PC-3 (cell line): ENCODE measurements around the gene YBX2. TPM values are rescaled to one million over a fixed set of nuclear protein-coding genes. Genes with fewer than 3 reads are reported as not detected.

Experiments
- ATAC-seq: fragments of 200-7000 bp; cut with Tn5 transposase; 2 replicates; pipeline ENCODE4 v1.9.1; 2020; ENCODE audit warnings: mild to moderate bottlenecking, moderate library complexity
- BruUV-seq: library from RNA; stranded (reverse); fragments of 400-500 nt; replicated peaks from 2 replicates; lab custom pipeline; 2021; lab: Mats Ljungman, UMichigan
- CTCF ChIA-PET: fragments of 300-600 bp; sonication (Branson Sonifier 250); formaldehyde crosslinking; loops from one replicate; lab custom pipeline; 2022; ENCODE audit warnings: antibody characterized with exemption; lab: Charles Lee
- POLR2A ChIA-PET: fragments of 300-600 bp; sonication (Branson Sonifier 250); formaldehyde crosslinking; loops from one replicate; lab custom pipeline; 2022; ENCODE audit warnings: antibody characterized with exemption; ENCODE audit not compliant: unreplicated experiment; lab: Charles Lee
- DNase-seq: peaks from one replicate; pipeline ENCODE4 v3.0.0-alpha.2; 2015
- H2AFZ ChIP-seq: fragments of 300-600 bp; sonication (generic); 2 replicates; pipeline ENCODE4 v1.6.0; 2016; ENCODE audit warnings: antibody characterized with exemption, low read length
- H3F3A ChIP-seq: fragments of 300-600 bp; sonication (generic); one replicate; pipeline ENCODE4 v1.6.0; 2017; ENCODE audit warnings: antibody characterized with exemption, low read length, control low read depth, mild to moderate bottlenecking; ENCODE audit not compliant: unreplicated experiment
- H3K27ac ChIP-seq: fragments of 300-600 bp; sonication (generic); 2 replicates; pipeline ENCODE4 v1.5.1; 2016; ENCODE audit warnings: mild to moderate bottlenecking, low read length
- H3K27me3 ChIP-seq: fragments of 300-600 bp; sonication (generic); 2 replicates; pipeline ENCODE4 v1.6.1; 2016; ENCODE audit warnings: low read length, mixed read lengths
- H3K36me3 ChIP-seq: fragments of 300-600 bp; sonication (generic); 2 replicates; pipeline ENCODE4 v1.6.1; 2016; ENCODE audit warnings: low read depth, mixed run types, low read length, mixed read lengths
- H3K4me1 ChIP-seq: fragments of 300-600 bp; sonication (generic); 2 replicates; pipeline ENCODE4 v1.5.1; 2016; ENCODE audit warnings: low read length; ENCODE audit not compliant: insufficient read depth
- H3K4me2 ChIP-seq: fragments of 300-600 bp; sonication (generic); 2 replicates; pipeline ENCODE4 v1.6.0; 2016; ENCODE audit warnings: low read length
- H3K4me3 ChIP-seq: fragments of 300-600 bp; sonication (generic); 2 replicates; pipeline ENCODE4 v1.5.1; 2016; ENCODE audit warnings: mild to moderate bottlenecking, low read length, mixed read lengths
- H3K79me2 ChIP-seq: fragments of 300-600 bp; sonication (generic); 2 replicates; pipeline ENCODE4 v1.6.1; 2017; ENCODE audit warnings: low read length, mixed read lengths
- H3K9ac ChIP-seq: fragments of 300-600 bp; sonication (generic); 2 replicates; pipeline ENCODE4 v1.6.0; 2016; ENCODE audit warnings: mild to moderate bottlenecking, low read length
- H3K9me2 ChIP-seq: fragments of 300-600 bp; sonication (generic); replicated peaks from 2 replicates; pipeline ENCODE4 v1.6.1; 2016; ENCODE audit warnings: mixed run types, low read length, mixed read lengths
- H3K9me3 ChIP-seq: fragments of 300-600 bp; sonication (generic); 2 replicates; pipeline ENCODE4 v1.6.1; 2016; ENCODE audit warnings: low read length, mixed read lengths
- H4K20me1 ChIP-seq: fragments of 300-600 bp; sonication (generic); 2 replicates; pipeline ENCODE4 v1.6.1; 2016; ENCODE audit warnings: low read length, mixed read lengths
- EZH2 ChIP-seq: fragments of 300-600 bp; sonication (generic); IDR thresholded peaks from one replicate; pipeline ENCODE4 v1.6.1; 2017; ENCODE audit warnings: antibody characterized with exemption, mild to moderate bottlenecking, low read length; ENCODE audit not compliant: unreplicated experiment
- EZH2phosphoT487 ChIP-seq: fragments of 300-600 bp; sonication (generic); IDR thresholded peaks from 2 replicates; pipeline ENCODE4 v1.6.1; 2018; ENCODE audit warnings: mild to moderate bottlenecking, antibody characterized with exemption, low read length, borderline replicate concordance
- intact Hi-C: fragments of 100-400 bp; cut with micrococcal nuclease; formaldehyde crosslinking; loops from 2 replicates; pipeline ENCODE4 v1.9.0; 2023
- total RNA-seq: library from RNA; depleted of rRNA; stranded (reverse); fragments of >200 nt; gene quantifications from 2 replicates; pipeline ENCODE4 v1.2.3, GENCODE V29; 2014
- TF ChIP-seq, protein P1 (sequence below): fragments of 300-600 bp; sonication (generic); conservative IDR thresholded peaks from 2 replicates; pipeline ENCODE4 v1.5.1; 2017; ENCODE audit warnings: antibody characterized with exemption, low read depth, mild to moderate bottlenecking, low read length

YBX2 gene
- total RNA-seq, 1 experiment from 2014 or later, result 1.1 TPM

DNA sequence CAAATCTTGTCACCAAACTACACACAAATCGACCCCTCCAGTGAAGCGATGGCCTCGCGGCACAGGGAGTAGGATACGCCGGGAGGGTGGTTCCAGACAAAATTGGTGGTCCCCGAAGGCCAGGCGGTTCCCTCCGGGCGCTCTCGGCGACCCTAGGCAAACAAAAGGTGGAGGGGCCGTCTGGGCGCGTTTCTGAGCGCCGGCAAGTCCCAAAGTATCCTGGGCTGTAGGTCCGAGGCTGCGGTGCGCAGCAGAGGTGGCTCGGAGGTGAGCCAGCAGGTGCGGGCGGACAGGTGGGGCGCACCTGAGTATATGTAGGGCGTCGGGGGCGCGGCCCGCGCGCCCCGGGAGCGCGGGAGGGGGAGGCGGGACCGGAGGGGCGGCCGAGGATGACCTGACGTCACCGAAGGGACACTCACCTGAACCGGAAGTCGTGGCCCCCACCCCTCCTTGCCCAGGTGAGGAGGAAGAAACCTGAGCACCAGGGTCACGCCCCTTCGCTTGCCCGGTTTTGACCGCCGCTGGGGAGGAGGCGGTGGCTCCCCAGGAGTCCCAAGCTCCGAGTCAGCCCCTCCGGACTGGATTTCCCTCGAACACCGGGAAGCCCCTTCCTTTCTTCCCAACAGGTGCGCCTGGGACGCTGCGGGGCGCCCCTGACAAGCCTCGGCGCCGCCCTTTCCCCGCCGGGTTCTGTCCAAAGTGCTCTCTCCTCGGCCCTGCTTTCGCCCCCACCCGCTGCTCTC, 32.1 kb downstream of the YBX2 start, which contains the start of gene CLDN7:
CLDN7 (minus strand) TSS at position 287 of the 743 bp plus-strand sequence. CDS start 435 bp downstream, outside the sequence.
- POLR2A ChIA-PET, result no interaction called here
- peak; percentile 37 for ATAC-seq
- Histone ChIP-seq H4K20me1 (peaks cover 14% of the 10 kb centered on the region; the same call in 1 of the 2 replicates), H3K79me2 (peaks cover 45% of the 10 kb centered on the region), H3K9me2 (no peaks in the 10 kb centered on the region), H3K4me3 (peak within 1 kb of the TSS; percentile 97), H3K27ac (peak within 1 kb of the TSS; percentile 93), H2AFZ (peak within 1 kb of the TSS; percentile 65), H3K4me1 (peaks cover 27% of the 10 kb centered on the region), H3K9ac (peak within 1 kb of the TSS; percentile 93), H3K9me3 (no peaks in the 10 kb centered on the region), H3F3A (no peaks in the 10 kb centered on the region), H3K4me2 (peak within 1 kb of the TSS; percentile 96), H3K27me3 (no peaks in the 10 kb centered on the region), H3K36me3 (peaks cover 4% of the 10 kb centered on the region; the same call in 1 of the 2 replicates)
- peak; percentile 85 for DNase-seq
- intact Hi-C loops, result loop anchor here (1.0 to 5.0 kb wide), 2 partner anchors 10 to 220 kb away; partner anchors contain the start of genes ELP5, POLR2A and SLC35G6
- CTCF ChIA-PET, result no interaction called here
- BruUV-seq, result no TSS peak
- TF ChIP-seq EZH2, result no peak
- TF ChIP-seq, protein P1, sequence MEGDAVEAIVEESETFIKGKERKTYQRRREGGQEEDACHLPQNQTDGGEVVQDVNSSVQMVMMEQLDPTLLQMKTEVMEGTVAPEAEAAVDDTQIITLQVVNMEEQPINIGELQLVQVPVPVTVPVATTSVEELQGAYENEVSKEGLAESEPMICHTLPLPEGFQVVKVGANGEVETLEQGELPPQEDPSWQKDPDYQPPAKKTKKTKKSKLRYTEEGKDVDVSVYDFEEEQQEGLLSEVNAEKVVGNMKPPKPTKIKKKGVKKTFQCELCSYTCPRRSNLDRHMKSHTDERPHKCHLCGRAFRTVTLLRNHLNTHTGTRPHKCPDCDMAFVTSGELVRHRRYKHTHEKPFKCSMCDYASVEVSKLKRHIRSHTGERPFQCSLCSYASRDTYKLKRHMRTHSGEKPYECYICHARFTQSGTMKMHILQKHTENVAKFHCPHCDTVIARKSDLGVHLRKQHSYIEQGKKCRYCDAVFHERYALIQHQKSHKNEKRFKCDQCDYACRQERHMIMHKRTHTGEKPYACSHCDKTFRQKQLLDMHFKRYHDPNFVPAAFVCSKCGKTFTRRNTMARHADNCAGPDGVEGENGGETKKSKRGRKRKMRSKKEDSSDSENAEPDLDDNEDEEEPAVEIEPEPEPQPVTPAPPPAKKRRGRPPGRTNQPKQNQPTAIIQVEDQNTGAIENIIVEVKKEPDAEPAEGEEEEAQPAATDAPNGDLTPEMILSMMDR, result 0 out of 2 replicates have a peak, but pooled peaks have one; percentile 29
- TF ChIP-seq EZH2phosphoT487, result no peak

DNA sequence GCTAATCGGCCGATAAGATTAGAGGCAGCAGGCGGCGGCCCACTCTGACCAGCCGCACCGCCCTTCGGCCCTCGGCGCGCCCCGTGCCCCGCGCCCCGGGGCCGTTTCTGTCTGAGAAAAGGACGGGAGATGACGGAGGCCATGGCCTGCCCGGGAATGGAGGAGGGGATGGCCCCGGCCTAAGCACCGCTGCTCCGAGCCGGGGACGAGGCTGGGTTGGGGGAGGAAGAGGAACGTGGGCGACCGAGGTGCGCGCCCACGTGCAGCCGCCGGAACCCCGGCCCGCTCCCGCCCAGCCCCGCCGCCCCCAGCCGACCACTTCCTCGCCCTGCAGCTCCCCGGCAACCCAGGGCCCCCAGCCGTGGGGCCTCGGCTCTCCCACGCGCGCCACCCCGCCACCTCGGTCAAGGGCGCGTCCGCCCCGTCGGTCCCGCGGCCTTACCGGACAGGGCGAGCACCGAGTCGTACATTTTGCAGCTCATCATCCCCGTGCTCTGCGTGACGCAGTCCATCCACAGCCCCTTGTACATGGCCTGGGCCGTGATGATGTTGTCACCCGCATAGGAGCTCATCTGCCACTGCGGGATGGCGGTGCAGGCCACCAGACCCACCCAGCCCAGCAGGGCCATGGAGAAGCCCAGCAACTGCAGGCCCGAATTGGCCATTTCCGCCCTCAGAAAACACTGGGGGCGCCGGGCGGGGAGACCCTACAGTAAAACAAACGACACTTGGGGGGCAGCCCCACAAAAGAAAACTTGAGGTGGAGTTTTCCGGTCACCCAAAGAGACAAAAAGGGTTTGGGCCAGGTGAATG, 32.9 kb downstream of the YBX2 start:
- peak overlapping the region; percentile 83 for H3K27ac ChIP-seq
- intact Hi-C loops, result loop anchor here (1.0 to 5.0 kb wide), 2 partner anchors 9 to 221 kb away; partner anchors contain the start of genes ELP5, POLR2A and SLC35G6
- TSS peak; percentile 72 for BruUV-seq

More for the DNA sequence above, 32.9 kb downstream of the YBX2 start:
- POLR2A ChIA-PET, result no interaction called here
- H3K4me3 ChIP-seq, result peak overlapping the region; percentile 97
- no peak overlapping the region for H2AFZ ChIP-seq
- peaks cover 4% of the 10 kb centered on the region; the same call in 1 of the 2 replicates for H3K36me3 ChIP-seq
- peaks cover 45% of the 10 kb centered on the region for H3K79me2 ChIP-seq
- no peaks in the 10 kb centered on the region for H3K27me3 ChIP-seq
- DNase-seq (no peak), ATAC-seq (peak; percentile 5)
- H3K9me3 ChIP-seq, result no peaks in the 10 kb centered on the region
- peak overlapping the region; percentile 93 for H3K9ac ChIP-seq
- H3K4me1 ChIP-seq, result peaks cover 27% of the 10 kb centered on the region
- TF ChIP-seq, protein P1, result no peak
- TF ChIP-seq EZH2 (no peak), EZH2phosphoT487 (no peak)
- H3K9me2 ChIP-seq, result no peaks in the 10 kb centered on the region
- no peaks in the 10 kb centered on the region for H3F3A ChIP-seq
- peaks cover 14% of the 10 kb centered on the region; the same call in 1 of the 2 replicates for H4K20me1 ChIP-seq
- CTCF ChIA-PET, result interaction anchor here (0.6 kb wide), 1 partner anchor 41 kb away, joined by 3 read pairs; no protein-coding TSS in a partner anchor
- H3K4me2 ChIP-seq, result peak overlapping the region; percentile 96
